NCI-H2029 treated with DMSO at 0.1 percent for 48 hours (cell line): ENCODE data around the gene ABCC5.

ENCODE experiments used
- DNase-seq: peaks from one replicate; lab custom pipeline; 2025; lab: John Stamatoyannopoulos, UW

ABCC5 gene

DNA sequence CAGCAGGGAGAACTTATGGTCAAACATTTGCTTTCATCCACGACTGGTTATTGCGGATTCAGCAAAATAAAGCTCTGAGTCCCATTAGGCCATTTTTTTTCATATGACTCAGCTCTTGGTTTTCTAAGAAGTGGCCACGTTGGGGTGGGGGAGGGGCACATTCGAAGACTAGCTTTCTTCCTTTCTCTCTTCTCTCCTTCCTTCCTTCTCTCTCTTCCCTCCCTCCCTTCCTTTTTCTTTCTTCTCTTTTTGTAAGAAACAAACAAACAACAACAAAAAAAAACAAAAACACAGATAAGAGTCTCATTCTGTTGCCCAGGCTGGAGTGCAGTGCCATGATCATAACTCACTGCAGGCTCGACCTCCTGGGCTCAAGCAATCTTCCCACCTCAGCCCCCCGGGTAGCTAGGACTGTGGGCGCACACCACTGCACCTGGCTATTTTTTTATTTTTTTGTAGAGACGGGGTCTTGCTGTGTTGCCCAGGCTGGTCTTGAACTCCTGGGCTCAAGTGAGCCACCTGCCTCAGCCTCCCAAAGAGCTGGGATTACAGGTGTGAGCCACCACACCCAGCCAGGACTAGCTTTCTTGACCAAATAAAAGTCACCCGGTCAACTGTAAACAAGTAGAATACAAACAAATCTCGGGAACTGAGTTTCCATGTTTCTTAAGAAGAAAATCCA is 41.6 kb downstream of the ABCC5 start:
- DNase-seq: no peak

GRCh38 chr3:183968666-183969245 is 48.9 kb downstream of the ABCC5 start:
- no peak for DNase-seq

- DNase-seq: no peak
Measured at GRCh38 chr3:183967693-183968092, 50.0 kb downstream of the ABCC5 start.

- DNase-seq: no peak
Measured at GRCh38 chr3:183966361-183966791, 51.3 kb downstream of the ABCC5 start.

DNA sequence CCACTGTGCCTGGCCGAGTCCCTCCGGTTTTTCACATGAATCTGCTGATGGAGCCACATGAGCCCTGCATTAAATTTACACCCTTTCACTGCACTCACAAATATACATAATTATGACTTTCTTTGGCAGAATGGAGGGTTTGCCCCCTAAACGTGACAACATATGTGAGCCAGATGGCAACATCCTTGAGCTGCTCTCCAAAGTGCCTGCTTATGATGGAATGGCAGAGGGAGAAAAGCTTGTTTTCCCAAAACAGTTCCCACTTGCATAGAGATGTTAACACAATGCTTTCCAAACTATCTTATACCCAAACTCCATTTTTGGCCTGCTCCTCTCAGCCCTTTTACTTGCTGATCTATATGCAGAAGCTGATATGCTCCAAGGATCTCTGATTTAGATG is 54.9 kb downstream of the ABCC5 start:
- DNase-seq: no peak

DNA sequence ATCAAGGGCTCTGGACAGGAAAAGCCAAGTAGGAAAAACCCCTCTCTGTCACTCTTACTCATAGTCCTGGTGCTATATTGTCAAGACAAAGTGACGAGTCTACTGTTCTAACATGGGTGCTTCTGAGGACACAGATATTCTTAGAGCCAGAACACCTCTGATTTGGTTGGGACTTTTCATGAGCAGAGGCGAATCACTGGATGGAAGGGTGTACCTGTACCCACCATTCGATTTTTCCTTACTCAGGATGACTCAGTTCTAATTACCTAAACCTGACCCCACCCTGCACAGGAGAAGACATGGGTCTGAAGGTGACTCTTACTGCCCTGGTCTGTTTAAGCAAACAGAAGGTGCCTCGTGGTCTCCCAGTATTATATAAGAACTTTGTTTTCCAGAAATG is 58.5 kb downstream of the ABCC5 start:
- no peak for DNase-seq

- DNase-seq: no peak
Measured at GRCh38 chr3:183958775-183959174, 58.9 kb downstream of the ABCC5 start.

DNA sequence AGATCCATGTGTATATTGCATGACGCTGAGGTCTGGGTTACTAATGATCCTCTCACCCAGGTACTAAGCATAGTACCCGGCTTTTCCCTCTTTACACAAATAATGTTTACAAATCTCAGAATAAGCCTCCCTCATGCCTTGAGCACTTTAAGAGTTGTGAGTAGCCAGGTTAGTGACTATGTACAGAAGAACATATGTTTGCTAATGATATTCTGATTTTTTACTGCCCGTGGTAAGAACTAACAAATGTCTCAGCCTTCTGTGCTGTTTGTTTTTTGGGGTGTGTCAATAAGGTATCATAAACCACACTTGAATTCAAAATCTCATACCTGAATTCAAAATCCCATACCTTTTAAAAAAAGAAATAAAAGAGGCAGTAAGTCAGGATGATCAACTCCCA is 59.5 kb downstream of the ABCC5 start:
- DNase-seq: no peak

- DNase-seq: no peak
Measured at GRCh38 chr3:183954875-183955274, 62.8 kb downstream of the ABCC5 start.

DNA sequence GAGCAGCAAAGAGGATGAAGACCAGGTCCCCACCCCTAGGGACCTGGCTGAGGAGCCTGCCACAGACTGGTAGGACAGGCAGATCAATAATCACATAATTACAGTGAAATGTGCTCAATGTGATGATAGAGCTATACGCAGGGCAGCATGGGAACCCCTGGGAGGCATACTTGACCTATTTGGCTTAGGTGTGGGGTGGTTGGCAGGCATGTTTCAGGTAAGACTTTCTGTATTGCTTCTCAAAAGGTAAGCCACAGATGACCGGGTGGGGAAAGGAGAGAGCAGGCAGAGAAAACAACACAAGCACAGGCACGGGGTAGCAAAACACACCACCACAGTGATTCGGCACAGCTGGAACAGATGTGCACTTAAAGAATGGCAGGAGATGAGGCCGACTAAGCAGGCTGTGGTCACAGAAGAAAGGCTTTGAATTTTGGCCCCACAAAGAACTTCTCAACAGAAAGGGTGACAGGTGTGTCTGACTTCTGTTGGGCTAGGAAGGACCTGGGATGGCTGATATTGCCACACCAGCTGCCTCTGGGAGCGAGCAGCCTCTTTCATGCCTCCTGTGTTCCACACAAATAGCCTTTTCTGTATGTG is 64.1 kb downstream of the ABCC5 start:
- DNase-seq: no peak

GRCh38 chr3:183951459-183951858 is 66.2 kb downstream of the ABCC5 start:
- no peak for DNase-seq

DNA sequence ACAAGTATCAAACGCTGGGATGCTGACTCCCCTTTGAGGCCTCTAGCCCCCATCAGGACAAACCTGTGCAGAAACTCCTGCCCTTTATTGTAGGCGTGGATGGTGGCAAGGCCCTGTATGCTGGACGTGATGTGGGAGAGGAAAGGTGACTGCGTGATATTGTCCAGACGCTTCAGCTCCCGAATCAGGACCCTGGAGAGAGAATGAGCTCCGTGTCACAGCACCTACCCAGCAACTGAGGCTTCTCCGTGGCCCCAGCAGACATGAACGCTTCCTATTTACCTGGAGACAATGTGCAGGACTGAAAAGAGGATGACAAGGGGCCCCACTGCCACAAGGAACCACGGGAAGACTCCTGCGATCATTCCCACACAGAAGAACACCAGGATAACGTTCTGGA is 68.0 kb downstream of the ABCC5 start:
- DNase-seq: no peak

DNA sequence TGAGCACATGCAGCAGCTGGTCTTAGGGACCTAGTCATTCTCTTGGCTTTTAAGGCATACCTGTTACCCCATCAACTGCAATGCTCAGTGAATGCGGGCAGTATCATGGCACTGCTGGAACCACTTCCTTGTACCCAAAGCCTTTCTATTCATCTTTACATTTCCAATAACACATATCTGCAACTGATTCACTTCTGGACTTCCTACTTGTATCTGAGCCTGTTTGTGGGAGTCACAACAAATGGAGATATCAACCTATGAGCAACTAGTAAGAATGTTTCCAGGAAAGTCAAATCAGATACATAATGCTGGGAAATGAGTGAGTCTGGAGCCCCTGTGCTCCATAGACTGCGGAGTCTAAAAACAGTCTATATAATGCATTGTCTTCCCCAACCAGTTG is 71.6 kb downstream of the ABCC5 start:
- DNase-seq: no peak

DNA sequence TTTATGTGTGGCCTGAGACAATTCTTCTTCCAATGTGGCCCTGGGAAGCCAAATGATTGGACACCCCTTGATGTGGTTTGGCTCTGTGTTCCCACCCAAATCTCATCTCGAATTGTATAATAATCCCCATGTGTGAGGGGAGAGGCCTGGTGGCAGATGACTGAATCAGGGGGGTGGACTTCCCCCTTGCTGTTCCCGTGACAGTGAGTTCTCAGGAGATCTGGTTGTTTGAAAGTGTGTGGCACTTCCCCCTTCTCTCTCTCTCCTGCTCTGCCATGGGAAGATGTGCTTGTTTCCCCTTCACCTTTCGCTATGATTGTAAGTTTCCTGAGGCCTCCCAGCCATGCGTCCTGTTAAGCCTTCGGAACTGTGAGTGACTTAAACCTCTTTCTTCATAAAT is 72.9 kb downstream of the ABCC5 start:
- no peak for DNase-seq

- DNase-seq: no peak
Measured at GRCh38 chr3:183943739-183944138, 73.9 kb downstream of the ABCC5 start.

GRCh38 chr3:183941216-183941615 is 76.5 kb downstream of the ABCC5 start:
- no peak for DNase-seq

DNA sequence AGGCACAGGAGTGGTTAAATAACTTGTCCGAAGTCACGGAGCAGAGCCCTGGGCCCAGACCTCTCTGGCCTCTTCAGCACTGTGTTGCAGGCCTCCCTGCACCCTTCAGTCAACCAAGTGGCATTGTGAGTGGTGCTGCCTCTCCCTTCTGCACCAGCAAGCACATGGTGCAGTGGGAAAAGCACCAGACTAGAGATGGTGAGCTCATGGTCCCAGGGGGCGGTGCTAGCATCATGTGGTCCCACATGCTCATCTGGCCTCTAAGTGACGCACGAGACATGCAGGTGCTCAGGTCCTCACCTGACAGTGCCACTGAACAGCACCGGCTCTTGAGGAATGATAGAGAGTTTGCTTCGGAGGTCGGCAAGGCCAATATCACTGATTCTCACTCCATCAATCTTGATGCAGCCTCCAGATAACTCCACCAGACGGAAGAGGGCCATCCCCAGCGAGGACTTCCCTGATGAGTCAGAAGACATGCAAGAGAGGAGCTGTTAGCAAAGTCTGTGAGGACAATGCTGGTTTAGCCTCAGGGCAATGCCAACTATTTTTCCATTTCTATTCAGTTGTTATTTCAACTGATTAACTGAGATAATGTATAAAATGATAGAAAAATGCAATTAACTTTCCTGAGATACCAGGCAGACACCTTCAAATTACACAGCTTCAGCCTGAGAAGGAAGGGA is 79.9 kb downstream of the ABCC5 start:
- no peak for DNase-seq

- DNase-seq: no peak
Measured at GRCh38 chr3:183933160-183933559, 84.5 kb downstream of the ABCC5 start.

DNA sequence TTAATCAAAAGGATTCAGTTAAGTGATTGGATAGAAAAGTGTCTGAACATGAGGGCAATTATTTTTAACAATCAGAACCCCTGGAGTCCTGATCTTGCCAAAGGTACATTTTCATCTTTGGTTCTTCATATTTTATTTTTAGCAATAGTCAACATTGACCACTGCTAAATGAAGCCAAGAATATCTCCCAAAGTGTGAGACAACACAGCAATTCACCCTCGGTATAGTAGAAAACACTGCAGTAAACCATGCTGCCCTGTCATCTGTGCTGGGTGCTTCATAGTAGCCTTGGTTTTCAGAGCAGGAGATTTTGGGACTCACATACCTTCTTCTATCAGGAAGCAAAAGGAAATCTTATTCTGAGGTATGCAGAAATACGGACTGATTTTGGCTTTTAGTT is 85.8 kb downstream of the ABCC5 start:
- DNase-seq: no peak

DNA sequence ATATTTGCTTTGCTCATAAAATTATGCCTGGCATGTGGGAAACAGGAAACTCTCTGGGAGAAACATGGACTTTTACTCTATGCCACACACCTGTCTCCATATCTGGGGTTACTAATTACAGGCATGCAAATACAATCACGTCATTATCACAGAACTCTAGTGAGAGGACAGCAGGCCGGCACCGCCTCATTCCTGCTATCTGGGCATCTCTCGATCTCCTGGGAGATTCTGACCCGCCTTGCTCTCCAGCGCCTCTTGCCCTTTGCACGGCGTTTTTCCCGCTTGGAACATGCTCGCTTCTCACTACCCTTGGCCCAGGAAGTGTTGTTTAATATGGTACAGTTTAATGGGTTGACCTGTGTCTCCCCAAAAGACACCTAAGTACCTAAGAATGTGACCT is 87.6 kb downstream of the ABCC5 start:
- no peak for DNase-seq

DNA sequence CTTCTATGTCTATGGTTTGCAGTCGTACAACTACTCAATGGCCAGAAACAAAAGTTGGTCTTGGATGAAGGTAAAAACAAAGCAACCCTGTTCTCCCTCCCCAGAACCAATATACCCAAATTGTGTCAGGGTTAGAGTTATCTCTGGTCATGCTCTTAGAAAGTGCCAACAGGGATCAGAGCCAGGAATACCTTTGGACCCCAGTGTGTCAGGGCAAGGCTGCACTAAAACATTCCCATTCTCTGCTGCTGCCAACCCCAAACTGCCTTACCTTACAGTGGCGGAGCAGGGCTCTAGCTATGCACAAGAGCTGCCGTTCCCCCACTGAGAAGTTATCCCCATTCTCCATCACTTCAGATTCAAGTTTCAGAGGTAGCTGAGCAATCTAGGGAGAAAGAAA is 90.6 kb downstream of the ABCC5 start:
- no peak for DNase-seq

GRCh38 chr3:183924956-183925355 is 92.7 kb downstream of the ABCC5 start:
- no peak for DNase-seq

- no peak for DNase-seq
Measured at GRCh38 chr3:183924543-183924942, 93.1 kb downstream of the ABCC5 start.
